Gastroesophageal sphincter (tissue), 4 donors: ENCODE measurements around the gene BRD3. TPM values are rescaled to one million over a fixed set of nuclear protein-coding genes. Genes with fewer than 3 reads are reported as not detected.

Experiments used
- ATAC-seq: fragments of 150-250 bp; one replicate; pipeline ENCODE4 v1.9.1; 2016; ENCODE audit warnings: mild to moderate bottlenecking, moderate library complexity
- H3K27ac ChIP-seq, 4 donors: fragments of 200-600 bp; sonication (generic) in 3 of 4; 1 replicate in 3 of 4; 2 replicates in 1 of 4; pipeline ENCODE4 v1.5.1; 2016 to 2019
- H3K27me3 ChIP-seq: fragments of 200-600 bp; sonication (generic); one replicate; pipeline ENCODE4 v1.5.1; 2019
- H3K36me3 ChIP-seq, 2 donors: fragments of 200-600 bp; sonication (generic); one replicate each; pipeline ENCODE4 v1.5.1; 2019; ENCODE audit warnings: control low read depth in 1 of 2
- H3K4me1 ChIP-seq, 3 donors: fragments of 200-600 bp; sonication (generic); 1 replicate in 2 of 3; 2 replicates in 1 of 3; pipeline ENCODE4 v1.5.1; 2016 to 2019; ENCODE audit warnings: control low read depth in 2 of 3
- H3K4me3 ChIP-seq, 2 donors: fragments of 200-600 bp; sonication (generic); one replicate each; pipeline ENCODE4 v1.5.1; 2019; ENCODE audit warnings: mild to moderate bottlenecking in 1 of 2, moderate library complexity in 1 of 2
- H3K9me3 ChIP-seq, 3 donors: fragments of 200-600 bp; sonication (generic); one replicate each; pipeline ENCODE4 v1.5.1; 2017 to 2019; ENCODE audit warnings: control low read depth in 2 of 3
- CTCF ChIP-seq, 4 experiments: fragments of 200-600 bp in 2 of 4; fragments of 450-650 bp in 2 of 4; sonication (generic) in 1 of 4; IDR thresholded peaks; one replicate each; pipeline ENCODE4 v1.5.1; 2017 to 2019; ENCODE audit warnings: antibody characterized with exemption in 4 of 4, mild to moderate bottlenecking in 2 of 4, moderate library complexity in 2 of 4
- EP300 ChIP-seq: sonication (generic); formaldehyde crosslinking; IDR thresholded peaks from one replicate; pipeline ENCODE4 v1.6.1; 2017; ENCODE audit warnings: antibody characterized with exemption, mild to moderate bottlenecking
- POLR2A ChIP-seq, 2 donors: fragments of 450-650 bp; IDR thresholded peaks; one replicate each; pipeline ENCODE4 v1.6.1; 2017; ENCODE audit warnings: antibody characterized with exemption in 2 of 2, mild to moderate bottlenecking in 2 of 2, moderate library complexity in 1 of 2
- POLR2AphosphoS5 ChIP-seq: sonication (generic); formaldehyde crosslinking; IDR thresholded peaks from one replicate; pipeline ENCODE4 v1.6.1; 2017; ENCODE audit warnings: antibody characterized with exemption
- WGBS, 2 donors: methylation state at CpG; one replicate each; pipeline ENCODE4 v1.1.5; 2018; ENCODE audit warnings: low coverage in 1 of 2; 5-methylcytosine and 5-hydroxymethylcytosine counted together
- total RNA-seq, 4 donors: library from RNA; depleted of rRNA; stranded (reverse); fragments of >200 nt; gene quantifications; one replicate each; pipeline ENCODE4 v1.1.0, GENCODE V29; 2016

The BRD3 gene
- total RNA-seq, 4 donors from 2014 or later, result 22.2 to 38.9 (median 27.2) TPM

GRCh38 chr9:134004131-134004873, 63.5 kb downstream of the BRD3 start:
- Histone ChIP-seq H3K36me3 (no peaks in the 10 kb centered on the region), H3K27me3 (peaks cover 23% of the 10 kb centered on the region), H3K4me3 (no peak overlapping the region), H3K9me3 (no peaks in the 10 kb centered on the region), H3K4me1 (no peaks in the 10 kb centered on the region), H3K27ac (no peak overlapping the region)
- TF ChIP-seq POLR2A (IDR thresholded peaks at IDR 0.05) (no peak), EP300 (no peak), CTCF (IDR thresholded peaks at IDR 0.05) (no peak), POLR2AphosphoS5 (no peak)
- 69 to 80% methylated on average over 1 to 7 of the region's 20 CpGs for WGBS, 2 donors
- no peak for ATAC-seq

- no peaks in the 10 kb centered on the region for H3K9me3 ChIP-seq
- no peak for ATAC-seq
- WGBS, 2 donors, result 88 to 92% methylated on average over 2 of the region's 2 CpGs
- H3K4me1 ChIP-seq, result no peaks in the 10 kb centered on the region
- peaks cover 28% of the 10 kb centered on the region for H3K27me3 ChIP-seq
- H3K36me3 ChIP-seq, result no peaks in the 10 kb centered on the region
- TF ChIP-seq CTCF (IDR thresholded peaks at IDR 0.05) (no peak), POLR2AphosphoS5 (no peak), EP300 (no peak), POLR2A (IDR thresholded peaks at IDR 0.05) (no peak)
- H3K27ac ChIP-seq, result no peak overlapping the region
- no peak overlapping the region for H3K4me3 ChIP-seq
Measured at GRCh38 chr9:134003237-134003636, 64.6 kb downstream of the BRD3 start.

GRCh38 chr9:134002796-134003195, 65.0 kb downstream of the BRD3 start:
- no peaks in the 10 kb centered on the region for H3K9me3 ChIP-seq
- peaks cover 33% of the 10 kb centered on the region for H3K27me3 ChIP-seq
- whole genome bisulfite sequencing, 2 donors, result no CpG with 5 or more reads among the region's 2 CpGs
- no peaks in the 10 kb centered on the region for H3K36me3 ChIP-seq
- TF ChIP-seq POLR2AphosphoS5 (no peak), POLR2A (IDR thresholded peaks at IDR 0.05) (no peak), EP300 (no peak), CTCF (IDR thresholded peaks at IDR 0.05) (no peak)
- no peak for ATAC-seq
- no peak overlapping the region for H3K27ac ChIP-seq
- no peaks in the 10 kb centered on the region for H3K4me1 ChIP-seq
- H3K4me3 ChIP-seq, result no peak overlapping the region

- Histone ChIP-seq H3K9me3 (no peaks in the 10 kb centered on the region), H3K4me3 (no peak overlapping the region), H3K27me3 (peaks cover 37% of the 10 kb centered on the region), H3K4me1 (no peaks in the 10 kb centered on the region), H3K36me3 (no peaks in the 10 kb centered on the region), H3K27ac (no peak overlapping the region)
- WGBS, 2 donors, result 66% methylated on average over 3 of the region's 6 CpGs; no CpG with 5 or more reads in 1 of the 2 donors
- no peak for ATAC-seq
- TF ChIP-seq CTCF (IDR thresholded peaks at IDR 0.05) (no peak), EP300 (no peak), POLR2A (IDR thresholded peaks at IDR 0.05) (no peak), POLR2AphosphoS5 (no peak)
Measured at GRCh38 chr9:133999851-134000265, 68.0 kb downstream of the BRD3 start.

- ATAC-seq, result no peak
- Histone ChIP-seq H3K27me3 (peaks cover 37% of the 10 kb centered on the region), H3K36me3 (no peaks in the 10 kb centered on the region), H3K4me1 (peaks cover 0 to 7% (median 3%) of the 10 kb centered on the region in 3 donors), H3K27ac (no peak overlapping the region), H3K4me3 (no peak overlapping the region), H3K9me3 (no peaks in the 10 kb centered on the region)
- no peak for TF ChIP-seq CTCF (IDR thresholded peaks at IDR 0.05)
- TF ChIP-seq POLR2AphosphoS5, result no peak
- no peak for TF ChIP-seq POLR2A (IDR thresholded peaks at IDR 0.05)
- no peak for TF ChIP-seq EP300
- 100% methylated on average over 1 of the region's 1 CpG; no CpG with 5 or more reads in 1 of the 2 donors for WGBS, 2 donors
Measured at GRCh38 chr9:133998915-133999595, 68.8 kb downstream of the BRD3 start.
